Measurements from ENCODE around the gene PAX8.

GRCh38 chr2:113232123-113232522, 46.6 kb downstream of the PAX8 start:
- no peak for TF ChIP-seq POLR2AphosphoS5 (IDR thresholded peaks at IDR 0.05; ENCODE audit: low read depth)
- TF ChIP-seq, protein P1, sequence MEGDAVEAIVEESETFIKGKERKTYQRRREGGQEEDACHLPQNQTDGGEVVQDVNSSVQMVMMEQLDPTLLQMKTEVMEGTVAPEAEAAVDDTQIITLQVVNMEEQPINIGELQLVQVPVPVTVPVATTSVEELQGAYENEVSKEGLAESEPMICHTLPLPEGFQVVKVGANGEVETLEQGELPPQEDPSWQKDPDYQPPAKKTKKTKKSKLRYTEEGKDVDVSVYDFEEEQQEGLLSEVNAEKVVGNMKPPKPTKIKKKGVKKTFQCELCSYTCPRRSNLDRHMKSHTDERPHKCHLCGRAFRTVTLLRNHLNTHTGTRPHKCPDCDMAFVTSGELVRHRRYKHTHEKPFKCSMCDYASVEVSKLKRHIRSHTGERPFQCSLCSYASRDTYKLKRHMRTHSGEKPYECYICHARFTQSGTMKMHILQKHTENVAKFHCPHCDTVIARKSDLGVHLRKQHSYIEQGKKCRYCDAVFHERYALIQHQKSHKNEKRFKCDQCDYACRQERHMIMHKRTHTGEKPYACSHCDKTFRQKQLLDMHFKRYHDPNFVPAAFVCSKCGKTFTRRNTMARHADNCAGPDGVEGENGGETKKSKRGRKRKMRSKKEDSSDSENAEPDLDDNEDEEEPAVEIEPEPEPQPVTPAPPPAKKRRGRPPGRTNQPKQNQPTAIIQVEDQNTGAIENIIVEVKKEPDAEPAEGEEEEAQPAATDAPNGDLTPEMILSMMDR (conservative IDR thresholded peaks at IDR 0.05; ENCODE audit: low read depth in 2 of 2) = no peak
- TF ChIP-seq CREB1 (CRISPR knock-in tag; IDR thresholded peaks at IDR 0.05; ENCODE audit: low read depth) = no peak
- TF ChIP-seq EZH2phosphoT487 (IDR thresholded peaks at IDR 0.05; ENCODE audit: unreplicated experiment) = no peak
- TF ChIP-seq EZH2 (IDR thresholded peaks at IDR 0.05; ENCODE audit: low read depth, unreplicated experiment) = no peak
- TF ChIP-seq, protein P2, sequence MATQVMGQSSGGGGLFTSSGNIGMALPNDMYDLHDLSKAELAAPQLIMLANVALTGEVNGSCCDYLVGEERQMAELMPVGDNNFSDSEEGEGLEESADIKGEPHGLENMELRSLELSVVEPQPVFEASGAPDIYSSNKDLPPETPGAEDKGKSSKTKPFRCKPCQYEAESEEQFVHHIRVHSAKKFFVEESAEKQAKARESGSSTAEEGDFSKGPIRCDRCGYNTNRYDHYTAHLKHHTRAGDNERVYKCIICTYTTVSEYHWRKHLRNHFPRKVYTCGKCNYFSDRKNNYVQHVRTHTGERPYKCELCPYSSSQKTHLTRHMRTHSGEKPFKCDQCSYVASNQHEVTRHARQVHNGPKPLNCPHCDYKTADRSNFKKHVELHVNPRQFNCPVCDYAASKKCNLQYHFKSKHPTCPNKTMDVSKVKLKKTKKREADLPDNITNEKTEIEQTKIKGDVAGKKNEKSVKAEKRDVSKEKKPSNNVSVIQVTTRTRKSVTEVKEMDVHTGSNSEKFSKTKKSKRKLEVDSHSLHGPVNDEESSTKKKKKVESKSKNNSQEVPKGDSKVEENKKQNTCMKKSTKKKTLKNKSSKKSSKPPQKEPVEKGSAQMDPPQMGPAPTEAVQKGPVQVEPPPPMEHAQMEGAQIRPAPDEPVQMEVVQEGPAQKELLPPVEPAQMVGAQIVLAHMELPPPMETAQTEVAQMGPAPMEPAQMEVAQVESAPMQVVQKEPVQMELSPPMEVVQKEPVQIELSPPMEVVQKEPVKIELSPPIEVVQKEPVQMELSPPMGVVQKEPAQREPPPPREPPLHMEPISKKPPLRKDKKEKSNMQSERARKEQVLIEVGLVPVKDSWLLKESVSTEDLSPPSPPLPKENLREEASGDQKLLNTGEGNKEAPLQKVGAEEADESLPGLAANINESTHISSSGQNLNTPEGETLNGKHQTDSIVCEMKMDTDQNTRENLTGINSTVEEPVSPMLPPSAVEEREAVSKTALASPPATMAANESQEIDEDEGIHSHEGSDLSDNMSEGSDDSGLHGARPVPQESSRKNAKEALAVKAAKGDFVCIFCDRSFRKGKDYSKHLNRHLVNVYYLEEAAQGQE (IDR thresholded peaks at IDR 0.05; ENCODE audit: unreplicated experiment) = no peak
- TF ChIP-seq, protein P3, sequence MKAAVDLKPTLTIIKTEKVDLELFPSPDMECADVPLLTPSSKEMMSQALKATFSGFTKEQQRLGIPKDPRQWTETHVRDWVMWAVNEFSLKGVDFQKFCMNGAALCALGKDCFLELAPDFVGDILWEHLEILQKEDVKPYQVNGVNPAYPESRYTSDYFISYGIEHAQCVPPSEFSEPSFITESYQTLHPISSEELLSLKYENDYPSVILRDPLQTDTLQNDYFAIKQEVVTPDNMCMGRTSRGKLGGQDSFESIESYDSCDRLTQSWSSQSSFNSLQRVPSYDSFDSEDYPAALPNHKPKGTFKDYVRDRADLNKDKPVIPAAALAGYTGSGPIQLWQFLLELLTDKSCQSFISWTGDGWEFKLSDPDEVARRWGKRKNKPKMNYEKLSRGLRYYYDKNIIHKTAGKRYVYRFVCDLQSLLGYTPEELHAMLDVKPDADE (IDR thresholded peaks at IDR 0.05) = no peak
- TF ChIP-seq JUNB (IDR thresholded peaks at IDR 0.05; ENCODE audit: unreplicated experiment) = no peak
- TF ChIP-seq ZNF331 (CRISPR knock-in tag; IDR thresholded peaks at IDR 0.05; ENCODE audit: low read depth) = no peak

Data from GM23338 (cell line).